Kasumi-1 (cell line): ENCODE measurements around the gene TMOD2.

Experiments
- DNase-seq, 2 experiments: peaks; one replicate each; lab custom pipeline; 2025; lab: John Stamatoyannopoulos, UW

The TMOD2 gene

GRCh38 chr15:51814606-51815005 lies 63.2 kb downstream of the TMOD2 start:
- no peak for DNase-seq

GRCh38 chr15:51816611-51817010 lies 65.2 kb downstream of the TMOD2 start:
- no peak for DNase-seq

GRCh38 chr15:51818150-51818549 lies 66.8 kb downstream of the TMOD2 start:
- DNase-seq, result no peak

GRCh38 chr15:51825698-51826097 lies 74.3 kb downstream of the TMOD2 start:
- DNase-seq, result no peak

GRCh38 chr15:51828621-51829375 lies 77.4 kb downstream of the TMOD2 start:
- no peak for DNase-seq

- DNase-seq, result peak; percentile 66 to 73
Observed at GRCh38 chr15:51829376-51830275, 78.2 kb downstream of the TMOD2 start, which contains the start of gene TMOD3. Gene TMOD3, plus strand, starts transcription at chr15:51829653. Its CDS starts 33,232 bp downstream, at chr15:51862885.

GRCh38 chr15:51830276-51830806 lies 78.9 kb downstream of the TMOD2 start:
- peak; percentile 49 to 66 for DNase-seq

GRCh38 chr15:51833772-51834171 lies 82.4 kb downstream of the TMOD2 start:
- no peak for DNase-seq

- peak; percentile 50 to 60 for DNase-seq
Observed at GRCh38 chr15:51837792-51838251, 86.4 kb downstream of the TMOD2 start.

- no peak for DNase-seq
Observed at GRCh38 chr15:51838270-51838669, 86.9 kb downstream of the TMOD2 start.

GRCh38 chr15:51840692-51841091 lies 89.3 kb downstream of the TMOD2 start:
- DNase-seq, result no peak

- peak; percentile 51 to 69 for DNase-seq
Observed at GRCh38 chr15:51841406-51842040, 90.1 kb downstream of the TMOD2 start.

- no peak for DNase-seq
Observed at GRCh38 chr15:51842265-51842664, 90.9 kb downstream of the TMOD2 start.

GRCh38 chr15:51842852-51843737 lies 91.7 kb downstream of the TMOD2 start:
- peak; percentile 39 to 62 for DNase-seq

GRCh38 chr15:51844747-51845426 lies 93.5 kb downstream of the TMOD2 start:
- DNase-seq, result no peak

GRCh38 chr15:51846066-51846462 lies 94.7 kb downstream of the TMOD2 start:
- DNase-seq, result no peak

- DNase-seq, result peak; percentile 8 to 34
Observed at GRCh38 chr15:51846463-51847230, 95.2 kb downstream of the TMOD2 start.

- no peak for DNase-seq
Observed at GRCh38 chr15:51848811-51849210, 97.4 kb downstream of the TMOD2 start.

GRCh38 chr15:51849860-51850259 lies 98.5 kb downstream of the TMOD2 start:
- DNase-seq, result no peak

GRCh38 chr15:51853998-51854397 lies 102.6 kb downstream of the TMOD2 start:
- DNase-seq, result no peak
